HFFc6 (cell line): ENCODE data around the gene RAP1GAP2. TPM values are rescaled to one million over a fixed set of nuclear protein-coding genes. Genes with fewer than 3 reads are reported as not detected.

Experiments
- DNase-seq: peaks from one replicate; pipeline ENCODE4 v3.0.0-alpha.2; 2018
- H3K27ac Mint-ChIP-seq: 2 replicates; pipeline ENCODE4 v1.8.0; 2020; ENCODE audit warnings: mild to moderate bottlenecking, mixed read lengths
- H3K27me3 Mint-ChIP-seq: 2 replicates; pipeline ENCODE4 v1.8.0; 2021; ENCODE audit warnings: mild to moderate bottlenecking, moderate library complexity, mixed read lengths; ENCODE audit not compliant: insufficient read depth
- H3K36me3 Mint-ChIP-seq: 2 replicates; pipeline ENCODE4 v1.8.0; 2021; ENCODE audit warnings: low read depth, mixed read lengths
- H3K4me1 Mint-ChIP-seq: 2 replicates; pipeline ENCODE4 v1.8.0; 2020; ENCODE audit warnings: low read depth, mixed read lengths
- H3K4me3 Mint-ChIP-seq: 2 replicates; pipeline ENCODE4 v1.8.0; 2020; ENCODE audit warnings: mild to moderate bottlenecking, moderate library complexity, mixed read lengths
- H3K9me3 Mint-ChIP-seq: 2 replicates; pipeline ENCODE4 v1.8.0; 2020; ENCODE audit warnings: mild to moderate bottlenecking, mixed read lengths
- CTCF ChIP-seq: fragments of 200-600 bp; sonication (generic); IDR thresholded peaks from 2 replicates; pipeline ENCODE4 v1.5.0; 2021; ENCODE audit warnings: antibody characterized with exemption, mild to moderate bottlenecking
- total RNA-seq, 6 experiments: library from RNA; stranded (reverse); fragmentation: NEBNext Ultra II Directional; extraction: Animal tissue kit (Norgen Biotek cat#: 25700); gene quantifications; 2 replicates in 1 of 6; 3 replicates in 5 of 6; pipeline ENCODE4 v1.2.3, GENCODE V29; 2021

RAP1GAP2 gene
- total RNA-seq, 6 experiments from 2014 or later: 7.9 to 27.4 (median 23.9) TPM

- Mint-ChIP-seq H3K4me1 (peaks cover 16% of the 10 kb centered on the region), H3K4me3 (no peak overlapping the region), H3K27ac (no peak overlapping the region), H3K9me3 (no peaks in the 10 kb centered on the region; the same call in 1 of the 2 replicates), H3K27me3 (peaks cover 31% of the 10 kb centered on the region), H3K36me3 (no peaks in the 10 kb centered on the region)
- no peak for DNase-seq
- no peak for TF ChIP-seq CTCF
These were observed 12.4 kb downstream of the RAP1GAP2 start for GRCh38 chr17:2808367-2809335.

GRCh38 chr17:2809337-2809736 lies 13.1 kb downstream of the RAP1GAP2 start:
- DNase-seq: no peak
- Mint-ChIP-seq H3K4me1 (peaks cover 20% of the 10 kb centered on the region), H3K9me3 (no peaks in the 10 kb centered on the region), H3K27ac (no peak overlapping the region), H3K36me3 (no peaks in the 10 kb centered on the region), H3K27me3 (peaks cover 25% of the 10 kb centered on the region), H3K4me3 (no peak overlapping the region)
- TF ChIP-seq CTCF: no peak

- no peaks in the 10 kb centered on the region for H3K9me3 Mint-ChIP-seq
- no peaks in the 10 kb centered on the region for H3K36me3 Mint-ChIP-seq
- peaks cover 20% of the 10 kb centered on the region for H3K4me1 Mint-ChIP-seq
- peaks cover 5% of the 10 kb centered on the region; the same call in 1 of the 2 replicates for H3K27me3 Mint-ChIP-seq
- H3K4me3 Mint-ChIP-seq: no peak overlapping the region
- no peak for DNase-seq
- TF ChIP-seq CTCF: no peak
- no peak overlapping the region for H3K27ac Mint-ChIP-seq
These were observed 17.8 kb downstream of the RAP1GAP2 start for GRCh38 chr17:2814049-2814448.

GRCh38 chr17:2814481-2815341 lies 18.5 kb downstream of the RAP1GAP2 start:
- Mint-ChIP-seq H3K27ac (no peak overlapping the region), H3K27me3 (peaks cover 11% of the 10 kb centered on the region), H3K9me3 (no peaks in the 10 kb centered on the region), H3K4me3 (no peak overlapping the region), H3K4me1 (peaks cover 20% of the 10 kb centered on the region), H3K36me3 (no peaks in the 10 kb centered on the region)
- TF ChIP-seq CTCF: no peak
- no peak for DNase-seq

- no peaks in the 10 kb centered on the region for H3K36me3 Mint-ChIP-seq
- TF ChIP-seq CTCF: no peak
These were observed 19.5 kb downstream of the RAP1GAP2 start for GRCh38 chr17:2815781-2816185.

More at GRCh38 chr17:2815781-2816185, 19.5 kb downstream of the RAP1GAP2 start:
- Mint-ChIP-seq H3K9me3 (no peaks in the 10 kb centered on the region), H3K4me1 (peaks cover 20% of the 10 kb centered on the region), H3K4me3 (no peak overlapping the region), H3K27ac (no peak overlapping the region), H3K27me3 (peaks cover 11% of the 10 kb centered on the region)
- no peak for DNase-seq
